Measurements from ENCODE around the gene FGB. TPM values are rescaled to one million over a fixed set of nuclear protein-coding genes. Genes with fewer than 3 reads are reported as not detected.

Gene FGB
- total RNA-seq: not detected in 2 replicates

DNA sequence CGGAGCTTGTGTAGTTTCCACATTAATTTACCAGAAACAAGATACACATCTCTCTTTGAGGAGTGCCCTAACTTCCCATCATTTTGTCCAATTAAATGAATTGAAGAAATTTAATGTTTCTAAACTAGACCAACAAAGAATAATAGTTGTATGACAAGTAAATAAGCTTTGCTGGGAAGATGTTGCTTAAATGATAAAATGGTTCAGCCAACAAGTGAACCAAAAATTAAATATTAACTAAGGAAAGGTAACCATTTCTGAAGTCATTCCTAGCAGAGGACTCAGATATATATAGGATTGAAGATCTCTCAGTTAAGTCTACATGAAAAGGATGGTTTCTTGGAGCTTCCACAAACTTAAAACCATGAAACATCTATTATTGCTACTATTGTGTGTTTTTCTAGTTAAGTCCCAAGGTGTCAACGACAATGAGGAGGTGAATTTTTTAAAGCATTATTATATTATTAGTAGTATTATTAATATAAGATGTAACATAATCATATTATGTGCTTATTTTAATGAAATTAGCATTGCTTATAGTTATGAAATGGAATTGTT, at the start of gene FGB:
Gene FGB, plus strand, starts transcription at position 315 of the 558 bp plus-strand sequence. Its CDS starts 8 bp downstream, at position 323.

GRCh38 chr4:154549894-154550790, 12.7 kb upstream of the FGB start, which contains the start of gene PLRG1:
PLRG1 (minus strand) TSS chr4:154550400; CDS start chr4:154550308, 92 bp downstream.

GRCh38 chr4:154590329-154591006, 27.7 kb downstream of the FGB start, which contains the start of gene FGA:
FGA (minus strand) TSS chr4:154590742; CDS start chr4:154590687, 55 bp downstream.

GRCh38 chr4:154612472-154613414, 49.9 kb downstream of the FGB start, which contains the start of gene FGG:
FGG (minus strand) TSS chr4:154612656; CDS start chr4:154612609, 47 bp downstream.

Other genes starting within 250 kb of the FGB start
- gene DCHS2, start 71.2 kb upstream of the FGB start, total RNA-seq: under 0.01 TPM in 1 of 2 replicates, not detected in the other
- 64.8 and 90.7 TPM in 2 replicates for gene PLRG1, start 12.6 kb upstream of the FGB start, total RNA-seq
- gene FGA, start 27.7 kb downstream of the FGB start, total RNA-seq: under 0.01 TPM in 1 of 2 replicates, not detected in the other
- under 0.01 TPM in 1 of 2 replicates, not detected in the other for gene FGG, start 49.6 kb downstream of the FGB start, total RNA-seq
- gene LRAT, start 181.0 kb downstream of the FGB start, total RNA-seq: not detected in 2 replicates
- gene RBM46, start 218.3 kb downstream of the FGB start, total RNA-seq: not detected in 2 replicates

Data from regular cardiac myocyte (primary cell).